Esophagus (tissue), 2 donors: ENCODE results near the gene CD24. TPM values are rescaled to one million over a fixed set of nuclear protein-coding genes. Genes with fewer than 3 reads are reported as not detected.
A peak's percentile ranks its signal among the peaks of the same experiment; 100 is the strongest.
"Not testable (repeated sequence)": the region's sequence is repeated elsewhere in the genome, so short reads cannot be mapped to it uniquely, and the experiment has no call there.

ENCODE experiments used
- H3K27ac ChIP-seq, 2 donors: one replicate each; pipeline ENCODE4 v1.5.1; 2013; ENCODE audit warnings: low read depth in 2 of 2, mild to moderate bottlenecking in 2 of 2, inconsistent platforms in 1 of 2, low read length in 1 of 2, moderate library complexity in 1 of 2
- H3K27me3 ChIP-seq, 2 donors: one replicate each; pipeline ENCODE4 v1.6.1; 2013; ENCODE audit warnings: low read length in 2 of 2, control low read depth in 1 of 2, mild to moderate bottlenecking in 1 of 2; ENCODE audit not compliant: insufficient read depth in 2 of 2, control insufficient read depth in 1 of 2
- H3K36me3 ChIP-seq, 2 donors: one replicate each; pipeline ENCODE4 v1.6.1; 2013; ENCODE audit warnings: low read length in 1 of 2; ENCODE audit not compliant: control insufficient read depth in 2 of 2, insufficient read depth in 2 of 2
- H3K4me1 ChIP-seq, 2 donors: one replicate each; pipeline ENCODE4 v1.6.1; 2013; ENCODE audit warnings: low read length in 1 of 2; ENCODE audit not compliant: control insufficient read depth in 2 of 2, insufficient read depth in 2 of 2
- H3K4me3 ChIP-seq, 2 donors: one replicate each; pipeline ENCODE4 v1.5.1; 2013; ENCODE audit warnings: low read length in 2 of 2, mild to moderate bottlenecking in 2 of 2, low read depth in 1 of 2, moderate library complexity in 1 of 2
- H3K9me3 ChIP-seq, 2 donors: one replicate each; pipeline ENCODE4 v1.6.1; 2013; ENCODE audit warnings: mild to moderate bottlenecking in 2 of 2, low read depth in 1 of 2, low read length in 1 of 2, moderate library complexity in 1 of 2; ENCODE audit not compliant: control insufficient read depth in 2 of 2, insufficient read depth in 1 of 2
- WGBS, 2 donors: extraction: QIAGEN DNeasy Blood & Tissue Kit; methylation state at CpG; one replicate each; pipeline ENCODE4 v1.1.7; 2013; 5-methylcytosine and 5-hydroxymethylcytosine counted together
- polyA plus RNA-seq, 2 donors: library from polyadenylated mRNA; stranded (reverse); fragments of 200-250 nt; gene quantifications; one replicate each; pipeline ENCODE4 v1.2.3, GENCODE V29; 2013
- donor health status: healthy with polysubstance abuse.
- donor health status: Bipolar disorder and iron deficiency.

Gene CD24
- polyA plus RNA-seq: 1,000 to 10,000 TPM; 1,138 to 1,326 TPM

GRCh38 chr6:106974336-106974998 lies at the start of gene CD24:
CD24 (minus strand) TSS chr6:106974729; CDS start chr6:106974646, 83 bp downstream.
- Histone ChIP-seq H3K36me3 (no peaks in the 10 kb centered on the region), H3K9me3 (no peaks in the 10 kb centered on the region), H3K4me1 (peaks cover 0 to 3% of the 10 kb centered on the region in 2 donors), H3K27ac (peak within 1 kb of the TSS; percentile 76 to 83), H3K4me3 (peak within 1 kb of the TSS; percentile 73 to 78), H3K27me3 (peaks cover 0 to 4% of the 10 kb centered on the region in 2 donors)
- WGBS, 2 donors: 1% methylated on average over 53 to 73 of the region's 73 CpGs

DNA sequence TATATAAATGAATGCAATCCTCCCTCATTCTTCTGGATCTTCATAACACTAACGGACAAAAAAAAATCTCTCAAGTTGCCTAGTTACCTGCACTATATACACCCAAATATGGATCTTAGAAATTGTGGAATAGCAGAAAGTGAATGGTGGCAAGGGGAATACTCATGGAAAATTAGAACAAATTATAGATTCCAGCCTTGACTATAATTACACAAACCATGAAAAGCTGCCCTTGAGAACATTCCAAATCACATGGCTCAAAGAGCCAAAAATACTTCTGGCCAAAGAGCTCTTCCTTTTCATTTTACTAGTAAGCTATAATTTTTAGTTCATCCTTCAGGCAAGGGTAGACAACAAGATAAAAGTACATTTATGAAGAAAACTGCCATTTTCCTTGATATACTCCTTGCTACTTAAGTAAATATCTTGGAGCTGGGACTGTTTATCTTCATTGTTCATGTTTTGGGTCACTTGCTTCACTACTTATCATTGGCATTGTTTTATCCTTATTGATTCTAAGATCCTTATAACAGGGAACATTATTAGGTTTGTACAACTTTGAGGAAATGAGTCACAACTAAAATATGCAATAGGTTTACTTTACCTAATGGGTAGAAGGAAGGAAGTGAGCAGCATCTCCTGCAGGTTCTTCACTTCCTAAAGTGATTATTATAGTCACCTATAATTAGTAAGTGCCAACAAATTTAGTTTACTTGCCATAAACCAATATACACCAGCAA lies 47.1 kb upstream of the CD24 start:
- H3K9me3 ChIP-seq: no peaks in the 10 kb centered on the region
- no peak overlapping the region for H3K27ac ChIP-seq
- no peaks in the 10 kb centered on the region for H3K27me3 ChIP-seq
- 62 to 68% methylated on average over 1 of the region's 1 CpG for WGBS, 2 donors
- no peaks in the 10 kb centered on the region for H3K36me3 ChIP-seq
- no peaks in the 10 kb centered on the region for H3K4me1 ChIP-seq
- H3K4me3 ChIP-seq: no peak overlapping the region

DNA sequence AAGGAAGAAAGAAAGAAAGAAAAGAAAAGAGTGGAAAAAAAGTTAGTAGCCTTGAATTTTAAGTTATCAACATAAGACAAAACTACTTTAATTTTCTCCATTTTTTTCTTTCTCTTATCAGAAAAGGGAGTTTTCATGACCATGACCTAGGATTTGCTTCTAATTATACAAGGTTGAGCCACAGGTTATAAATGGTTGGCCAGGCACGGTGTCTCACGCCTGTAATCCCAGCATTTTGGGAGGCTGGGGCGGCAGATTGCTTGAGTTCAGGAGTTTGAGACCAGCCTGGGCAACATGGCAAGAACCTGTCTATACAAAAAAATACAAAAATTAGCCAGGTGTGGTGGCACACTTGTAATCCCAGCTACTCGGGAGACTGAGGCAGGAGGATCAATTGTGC lies 45.7 kb upstream of the CD24 start:
- Histone ChIP-seq H3K4me1 (no peaks in the 10 kb centered on the region), H3K9me3 (no peaks in the 10 kb centered on the region), H3K36me3 (no peaks in the 10 kb centered on the region), H3K27me3 (no peaks in the 10 kb centered on the region), H3K27ac (no peak overlapping the region), H3K4me3 (no peak overlapping the region)
- WGBS, 2 donors: 65 to 76% methylated on average over 4 of the region's 4 CpGs

GRCh38 chr6:107019628-107020027 lies 45.1 kb upstream of the CD24 start:
- H3K4me3 ChIP-seq, H3K4me1 ChIP-seq: not testable (repeated sequence)
- 67 to 70% methylated on average over 8 of the region's 8 CpGs for WGBS, 2 donors

DNA sequence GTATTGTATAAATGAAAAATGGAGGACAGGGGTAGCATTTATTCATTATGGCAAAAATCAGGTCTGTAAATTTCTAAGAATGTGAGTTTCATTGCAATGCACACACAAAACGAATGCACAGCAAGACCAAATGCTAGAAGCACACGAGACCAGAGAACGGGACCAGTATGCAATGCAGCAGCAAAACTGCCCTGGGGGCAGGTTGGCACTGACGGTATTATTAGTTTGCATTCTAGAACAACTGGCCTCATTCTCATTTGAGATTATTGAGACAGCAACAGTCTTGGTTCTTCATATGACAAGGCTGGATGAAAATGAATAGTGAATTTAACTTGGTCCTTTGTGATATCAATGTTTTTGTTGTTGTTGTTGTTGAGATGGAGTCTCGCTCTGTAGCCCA lies 44.5 kb upstream of the CD24 start:
- no peaks in the 10 kb centered on the region for H3K36me3 ChIP-seq
- H3K4me1 ChIP-seq: no peaks in the 10 kb centered on the region
- H3K4me3 ChIP-seq: no peak overlapping the region
- WGBS, 2 donors: 83 to 89% methylated on average over 5 of the region's 5 CpGs
- no peak overlapping the region for H3K27ac ChIP-seq
- no peaks in the 10 kb centered on the region for H3K27me3 ChIP-seq
- no peaks in the 10 kb centered on the region for H3K9me3 ChIP-seq

More at GRCh38 chr6:107019628-107020027, 45.1 kb upstream of the CD24 start:
- not testable (repeated sequence) for H3K27ac ChIP-seq, H3K9me3 ChIP-seq, H3K27me3 ChIP-seq, H3K36me3 ChIP-seq

DNA sequence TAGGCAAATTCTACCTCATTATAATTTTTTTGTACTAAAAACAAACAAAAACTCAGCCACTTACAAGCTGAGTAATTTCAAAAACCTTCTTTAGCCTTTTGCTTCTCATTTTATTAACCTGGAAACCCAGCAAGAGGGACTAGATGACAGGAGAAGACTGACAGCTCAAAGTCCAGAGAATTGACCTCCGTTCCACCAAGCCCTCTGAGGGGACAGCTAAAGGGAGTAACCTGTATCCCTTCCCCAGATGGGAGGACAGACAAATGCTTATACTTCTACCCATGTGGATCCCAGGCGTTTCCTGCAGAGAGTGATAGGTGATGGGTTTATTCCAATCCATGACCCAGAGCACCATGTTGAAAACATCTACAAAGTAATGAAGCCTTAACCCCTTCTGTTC lies 35.0 kb upstream of the CD24 start:
- WGBS, 2 donors: 71 to 82% methylated on average over 2 of the region's 2 CpGs
- H3K27me3 ChIP-seq: no peaks in the 10 kb centered on the region
- no peak overlapping the region for H3K4me3 ChIP-seq
- no peaks in the 10 kb centered on the region for H3K9me3 ChIP-seq
- no peaks in the 10 kb centered on the region for H3K4me1 ChIP-seq
- H3K36me3 ChIP-seq: no peaks in the 10 kb centered on the region
- no peak overlapping the region for H3K27ac ChIP-seq

- no peak overlapping the region for H3K4me3 ChIP-seq
- no peaks in the 10 kb centered on the region for H3K9me3 ChIP-seq
- no peaks in the 10 kb centered on the region for H3K27me3 ChIP-seq
- 48 to 51% methylated on average over 10 of the region's 10 CpGs for WGBS, 2 donors
- no peaks in the 10 kb centered on the region for H3K36me3 ChIP-seq
- H3K27ac ChIP-seq: no peak overlapping the region
- no peaks in the 10 kb centered on the region for H3K4me1 ChIP-seq
Observed at GRCh38 chr6:106997392-106998158, 23.0 kb upstream of the CD24 start.

- no peaks in the 10 kb centered on the region for H3K4me1 ChIP-seq
- WGBS, 2 donors: 93 to 96% methylated on average over 3 of the region's 3 CpGs
- H3K27ac ChIP-seq: no peak overlapping the region
- no peaks in the 10 kb centered on the region for H3K36me3 ChIP-seq
- no peaks in the 10 kb centered on the region for H3K9me3 ChIP-seq
- H3K27me3 ChIP-seq: no peaks in the 10 kb centered on the region
- H3K4me3 ChIP-seq: no peak overlapping the region
Observed at GRCh38 chr6:106995640-106996039, 21.1 kb upstream of the CD24 start.

DNA sequence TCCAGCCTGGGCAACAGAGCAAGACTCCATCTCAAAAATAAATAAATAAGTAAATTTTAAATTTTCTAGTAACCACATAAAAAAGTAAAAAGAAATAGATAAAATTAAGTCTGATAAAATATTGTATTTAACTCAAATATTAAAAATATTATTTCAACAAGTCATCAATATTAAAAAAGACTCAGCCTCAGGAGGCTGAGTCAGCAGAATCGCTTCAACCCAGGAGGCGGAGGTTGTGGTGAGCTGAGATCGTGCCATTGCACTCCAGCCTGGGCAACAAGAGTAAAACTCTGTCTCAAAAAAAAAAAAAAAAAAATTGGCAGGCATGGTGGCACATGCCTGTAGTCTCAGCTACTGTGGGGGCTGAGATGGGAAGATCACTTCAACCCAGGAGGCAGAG lies 15.2 kb upstream of the CD24 start:
- not testable (repeated sequence) for H3K27ac ChIP-seq, H3K36me3 ChIP-seq, H3K4me1 ChIP-seq, H3K9me3 ChIP-seq, H3K4me3 ChIP-seq, H3K27me3 ChIP-seq
- 55 to 60% methylated on average over 3 of the region's 3 CpGs for WGBS, 2 donors
